GM06990 (cell line): Measurements from ENCODE around the gene TTC7B.

Experiments
- DNase-seq: peaks from one replicate; pipeline ENCODE4 v3.0.0-alpha.2; 2011; ENCODE audit not compliant: insufficient read length; ENCODE audit errors: extremely low read depth
- H3K27me3 ChIP-seq: replicated peaks from 2 replicates; pipeline ENCODE4 v1.6.0; 2011; ENCODE audit warnings: low read length; ENCODE audit not compliant: control insufficient read depth, insufficient read depth
- H3K36me3 ChIP-seq: 2 replicates; pipeline ENCODE4 v1.5.1; 2011; ENCODE audit warnings: low read length; ENCODE audit not compliant: control insufficient read depth, insufficient read depth
- H3K4me3 ChIP-seq: replicated peaks from 2 replicates; pipeline ENCODE4 v1.5.1; 2011; ENCODE audit warnings: low read depth, mild to moderate bottlenecking, control low read depth, low read length
- TF ChIP-seq, protein P1 (sequence below): IDR thresholded peaks from 2 replicates; pipeline ENCODE4 v1.5.1; 2011; ENCODE audit warnings: low read length, control low read depth, mild to moderate bottlenecking, inconsistent platforms; ENCODE audit not compliant: insufficient read depth, poor library complexity, severe bottlenecking

TTC7B gene

DNA sequence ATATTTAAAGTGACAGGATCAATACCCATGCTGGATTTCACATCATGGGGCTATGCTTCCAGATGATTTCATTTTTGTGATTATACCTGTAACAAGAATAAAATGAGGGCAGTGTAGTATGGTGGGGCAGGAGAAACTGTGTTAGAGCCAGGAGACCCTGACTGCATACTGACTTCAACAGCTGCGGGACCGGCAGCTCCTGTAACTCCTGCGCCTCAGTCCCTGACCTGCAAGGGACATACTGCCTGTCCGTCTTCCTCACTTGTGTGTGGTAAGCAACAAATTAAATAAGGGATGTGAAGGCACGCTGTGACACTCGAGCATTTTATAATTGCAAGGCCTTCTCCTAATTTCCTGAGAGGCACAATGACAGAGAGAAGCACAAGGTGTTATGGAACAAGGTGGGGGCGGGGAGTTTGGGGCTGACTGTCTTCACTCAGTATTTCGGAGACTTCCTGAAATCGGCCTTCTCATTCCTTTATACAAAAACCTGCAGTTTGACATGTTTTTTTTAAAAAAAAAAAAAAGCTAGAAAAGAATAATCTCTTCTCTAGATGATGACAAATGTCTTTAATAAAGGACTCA lies 164.2 kb downstream of the TTC7B start:
- Histone ChIP-seq H3K4me3 (no peak overlapping the region), H3K27me3 (no peaks in the 10 kb centered on the region; the same call in 1 of the 2 replicates), H3K36me3 (no peaks in the 10 kb centered on the region)
- no peak for DNase-seq
- TF ChIP-seq, protein P1, sequence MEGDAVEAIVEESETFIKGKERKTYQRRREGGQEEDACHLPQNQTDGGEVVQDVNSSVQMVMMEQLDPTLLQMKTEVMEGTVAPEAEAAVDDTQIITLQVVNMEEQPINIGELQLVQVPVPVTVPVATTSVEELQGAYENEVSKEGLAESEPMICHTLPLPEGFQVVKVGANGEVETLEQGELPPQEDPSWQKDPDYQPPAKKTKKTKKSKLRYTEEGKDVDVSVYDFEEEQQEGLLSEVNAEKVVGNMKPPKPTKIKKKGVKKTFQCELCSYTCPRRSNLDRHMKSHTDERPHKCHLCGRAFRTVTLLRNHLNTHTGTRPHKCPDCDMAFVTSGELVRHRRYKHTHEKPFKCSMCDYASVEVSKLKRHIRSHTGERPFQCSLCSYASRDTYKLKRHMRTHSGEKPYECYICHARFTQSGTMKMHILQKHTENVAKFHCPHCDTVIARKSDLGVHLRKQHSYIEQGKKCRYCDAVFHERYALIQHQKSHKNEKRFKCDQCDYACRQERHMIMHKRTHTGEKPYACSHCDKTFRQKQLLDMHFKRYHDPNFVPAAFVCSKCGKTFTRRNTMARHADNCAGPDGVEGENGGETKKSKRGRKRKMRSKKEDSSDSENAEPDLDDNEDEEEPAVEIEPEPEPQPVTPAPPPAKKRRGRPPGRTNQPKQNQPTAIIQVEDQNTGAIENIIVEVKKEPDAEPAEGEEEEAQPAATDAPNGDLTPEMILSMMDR: no peak

DNA sequence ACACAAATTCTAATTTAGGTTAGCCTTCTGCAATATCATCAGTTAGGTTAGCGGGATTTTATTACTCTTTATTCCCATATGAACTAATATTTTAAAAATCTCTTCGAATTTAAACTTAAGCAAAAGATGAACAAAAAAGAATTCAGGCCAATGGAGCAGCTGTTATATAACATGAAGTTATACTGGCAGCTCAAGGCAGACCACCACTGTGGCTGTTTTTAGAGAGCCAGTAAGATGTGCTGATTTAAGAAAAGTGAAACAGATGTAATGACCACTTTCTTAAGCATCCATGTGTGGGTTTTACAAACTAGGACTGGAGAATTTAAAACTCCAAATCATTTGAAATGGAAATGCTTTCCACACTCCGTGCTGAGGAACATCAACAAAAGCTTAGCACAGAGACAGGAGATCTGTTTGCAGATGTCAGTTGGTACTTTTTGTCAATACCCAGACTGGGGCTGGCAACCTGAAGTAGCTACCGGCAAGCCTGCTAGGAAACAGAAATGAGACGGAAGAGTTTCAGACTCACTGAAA lies 164.9 kb downstream of the TTC7B start:
- Histone ChIP-seq H3K36me3 (no peaks in the 10 kb centered on the region), H3K4me3 (no peak overlapping the region), H3K27me3 (no peaks in the 10 kb centered on the region; the same call in 1 of the 2 replicates)
- TF ChIP-seq, protein P1: no peak
- DNase-seq: no peak

DNA sequence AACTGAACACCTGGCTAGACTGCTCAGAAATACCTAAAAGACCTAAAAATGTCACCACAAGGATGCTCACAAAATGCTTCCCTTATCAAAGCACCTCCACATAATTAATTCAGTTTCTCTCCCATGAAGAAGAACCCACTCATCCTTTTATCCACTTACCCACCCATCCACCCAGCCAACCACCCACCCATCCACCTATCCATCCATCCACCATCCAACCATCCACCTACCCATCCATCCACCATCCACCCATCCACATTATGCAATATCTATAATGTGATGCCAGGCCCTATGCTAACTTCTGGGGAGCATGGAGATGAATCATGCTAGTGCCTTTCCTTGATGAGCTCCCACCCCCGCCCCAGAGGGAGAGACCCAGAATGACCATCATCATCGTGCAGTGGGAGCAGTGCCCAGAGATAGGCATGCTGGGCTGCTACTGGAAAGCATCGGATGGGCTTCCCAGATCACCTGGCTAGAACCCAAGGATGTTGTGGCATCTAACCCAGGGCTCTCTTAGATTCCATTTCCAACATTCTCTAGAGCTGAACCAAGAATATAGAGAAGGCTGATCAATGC lies 166.6 kb downstream of the TTC7B start:
- no peak for DNase-seq
- H3K27me3 ChIP-seq: no peaks in the 10 kb centered on the region; the same call in 1 of the 2 replicates

DNA sequence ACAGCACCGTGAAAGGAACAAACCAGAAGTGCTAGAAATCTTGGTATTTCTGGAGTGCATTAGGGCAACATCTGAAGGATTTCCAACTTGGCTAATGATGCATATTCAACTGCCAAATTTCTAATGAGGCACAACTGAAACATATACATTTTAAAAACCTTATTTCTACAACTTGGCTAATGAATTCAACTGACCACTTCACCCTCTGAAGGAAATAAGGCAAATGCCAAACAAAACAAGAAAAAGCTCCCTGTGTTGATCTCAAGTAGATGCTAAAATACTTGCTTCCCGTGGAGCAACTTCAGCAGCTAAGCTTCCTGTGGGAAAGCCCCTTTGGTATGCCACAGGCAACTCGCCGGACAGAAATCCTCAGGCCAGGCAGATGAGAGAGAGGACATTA lies 167.1 kb downstream of the TTC7B start:
- DNase-seq: no peak
- TF ChIP-seq, protein P1: no peak
- Histone ChIP-seq H3K36me3 (no peaks in the 10 kb centered on the region), H3K4me3 (no peak overlapping the region), H3K27me3 (no peaks in the 10 kb centered on the region; the same call in 1 of the 2 replicates)

More for the DNA sequence above, 166.6 kb downstream of the TTC7B start:
- Histone ChIP-seq H3K4me3 (no peak overlapping the region), H3K36me3 (no peaks in the 10 kb centered on the region)
- TF ChIP-seq, protein P1: no peak

DNA sequence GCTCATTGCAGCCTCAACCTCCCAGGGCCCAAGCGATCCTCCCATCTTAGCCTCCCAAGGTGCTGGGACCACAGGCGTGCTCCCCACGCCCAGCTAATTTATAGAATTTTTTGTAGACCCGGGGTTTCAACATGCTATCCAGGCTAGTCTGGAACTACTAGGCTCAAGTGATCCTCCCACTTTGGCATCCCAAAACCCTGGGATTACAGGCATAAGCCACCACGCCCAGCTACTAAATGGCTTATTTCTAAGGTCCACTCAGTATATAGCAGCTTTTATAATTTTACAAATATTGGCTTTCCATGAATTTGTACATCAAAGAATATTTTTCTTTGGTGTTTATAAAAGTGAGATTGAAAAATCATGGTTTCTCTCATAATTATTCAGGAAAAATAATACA lies 167.8 kb downstream of the TTC7B start:
- TF ChIP-seq, protein P1: no peak
- no peaks in the 10 kb centered on the region; the same call in 1 of the 2 replicates for H3K27me3 ChIP-seq
- no peak overlapping the region for H3K4me3 ChIP-seq
- DNase-seq: no peak
- H3K36me3 ChIP-seq: no peaks in the 10 kb centered on the region
